T-helper 1 cell treated with Interleukin-12 subunit alpha and Interleukin-12 subunit beta and Interleukin-4 antibody, amounts not matched to agents 30 ng/mL and 1 ng/mL, for 36 hours (primary cell): ENCODE measurements around the gene SORCS1. TPM values are rescaled to one million over a fixed set of nuclear protein-coding genes. Genes with fewer than 3 reads are reported as not detected.

Experiments
- intact Hi-C: fragments of 100-400 bp; cut with micrococcal nuclease; formaldehyde crosslinking; loops from one replicate; pipeline ENCODE4 v1.15.1; 2024
- total RNA-seq: library from RNA; stranded (reverse); gene quantifications from 2 replicates; pipeline ENCODE4 v1.2.3, GENCODE V29; 2022

Gene SORCS1
- total RNA-seq, 1 donor from 2014 or later: not detected

- intact Hi-C loops: no loop called here
Observed at GRCh38 chr10:106992055-106992454, 172.5 kb downstream of the SORCS1 start.

DNA sequence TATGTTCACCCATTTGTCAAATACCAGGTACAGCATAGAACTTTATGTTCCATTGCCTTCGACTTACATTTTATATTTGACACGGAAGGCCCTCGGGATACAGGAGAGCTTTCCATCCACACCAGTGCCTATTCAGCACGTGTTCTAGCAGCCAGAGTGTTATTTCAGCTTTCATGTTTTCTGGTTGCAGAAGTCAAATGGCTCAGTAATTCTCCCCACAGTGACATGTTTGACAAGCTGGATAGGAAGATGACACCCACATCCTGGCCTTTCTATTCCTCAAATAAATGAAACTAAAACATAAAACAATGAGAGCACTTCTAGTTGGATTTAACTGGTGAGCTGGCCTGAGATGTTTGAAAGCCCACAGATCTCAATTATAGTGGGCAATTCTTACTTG is 173.4 kb downstream of the SORCS1 start:
- intact Hi-C loops: no loop called here

DNA sequence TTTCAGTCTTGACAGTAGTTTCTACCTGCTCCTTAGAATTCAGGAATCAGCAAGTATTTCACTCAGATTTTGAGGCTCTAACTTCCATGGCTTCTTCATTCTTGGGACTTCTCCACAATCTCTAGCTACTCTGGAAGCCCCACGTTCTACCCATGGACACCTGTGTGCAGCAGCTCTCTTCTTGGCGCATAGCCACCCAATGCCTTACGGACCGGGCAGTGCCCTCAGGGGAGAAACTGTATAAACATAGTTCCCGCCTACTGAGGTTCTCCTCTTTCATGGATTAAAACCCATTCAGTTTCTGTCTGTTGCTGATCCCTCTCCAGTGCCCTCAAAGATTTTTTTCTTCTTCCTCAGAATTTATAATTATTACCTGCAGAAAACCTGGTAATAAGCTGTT is 177.1 kb downstream of the SORCS1 start:
- intact Hi-C loops: no loop called here

GRCh38 chr10:106982268-106982667 is 182.2 kb downstream of the SORCS1 start:
- intact Hi-C loops: no loop called here

- intact Hi-C loops: no loop called here
Observed at GRCh38 chr10:106981452-106982075, 182.9 kb downstream of the SORCS1 start.

GRCh38 chr10:106980495-106981451 is 183.7 kb downstream of the SORCS1 start:
- intact Hi-C loops: no loop called here

- intact Hi-C loops: no loop called here
Observed at GRCh38 chr10:106978756-106979155, 185.8 kb downstream of the SORCS1 start.

DNA sequence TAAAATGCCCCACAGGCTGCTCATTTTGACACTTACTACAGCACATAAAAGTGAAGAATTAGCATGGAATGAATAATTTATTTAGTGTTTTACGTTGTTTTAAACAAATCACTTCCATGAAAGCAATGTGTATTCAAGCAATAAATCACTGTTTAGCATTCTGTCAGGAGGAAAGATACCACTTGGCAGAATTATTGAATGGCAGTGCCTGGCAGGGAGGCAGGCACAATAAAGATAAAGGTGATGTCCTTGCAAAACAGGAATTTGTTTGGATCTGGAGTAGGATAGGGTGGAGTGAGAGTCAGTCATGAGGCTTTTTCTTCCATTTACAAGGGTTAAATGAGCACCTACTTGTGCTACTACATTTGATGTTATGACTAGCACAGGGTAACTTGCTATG is 190.8 kb downstream of the SORCS1 start:
- intact Hi-C loops: no loop called here

GRCh38 chr10:106973288-106973687 is 191.2 kb downstream of the SORCS1 start:
- intact Hi-C loops: no loop called here

DNA sequence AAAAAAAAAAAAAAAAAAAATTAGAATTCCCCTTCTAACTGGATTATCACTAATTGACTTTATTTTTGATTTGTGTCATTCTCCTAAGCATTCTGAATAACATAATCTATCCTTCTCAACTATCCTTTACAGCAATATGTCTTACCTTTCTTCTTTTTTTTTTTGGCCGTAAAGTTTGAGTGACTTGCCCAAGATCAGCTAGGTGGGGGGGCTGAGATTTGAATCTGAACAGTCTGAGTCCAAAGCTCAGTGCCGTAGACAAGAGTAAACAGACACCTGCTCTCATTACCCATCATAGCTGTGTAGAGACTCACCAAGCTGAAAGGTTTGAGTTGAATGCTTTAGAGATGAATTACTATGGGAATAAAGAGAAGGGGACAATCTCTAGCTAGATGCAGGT is 192.1 kb downstream of the SORCS1 start:
- intact Hi-C loops: no loop called here

DNA sequence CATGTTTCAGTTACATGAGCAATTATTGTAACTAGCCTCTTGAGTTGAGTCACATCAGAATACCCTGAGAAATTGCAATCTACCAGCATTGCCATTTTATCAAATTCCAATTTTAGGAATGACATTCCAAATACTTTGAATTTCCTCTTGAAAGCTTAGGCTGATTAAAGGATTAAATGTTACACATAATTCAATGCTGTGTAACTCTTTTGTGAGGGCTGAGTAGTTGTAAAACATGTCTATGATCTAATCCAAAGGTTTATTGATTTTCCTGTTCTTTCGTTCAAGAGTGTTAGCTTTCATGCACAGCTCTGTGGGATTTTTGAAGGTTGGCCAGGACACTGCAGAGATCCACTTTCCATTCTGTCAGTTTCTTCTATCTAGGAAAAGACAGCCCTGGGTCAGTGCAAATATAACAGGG is 193.1 kb downstream of the SORCS1 start:
- intact Hi-C loops: no loop called here

GRCh38 chr10:106967452-106967851 is 197.1 kb downstream of the SORCS1 start:
- intact Hi-C loops: no loop called here

DNA sequence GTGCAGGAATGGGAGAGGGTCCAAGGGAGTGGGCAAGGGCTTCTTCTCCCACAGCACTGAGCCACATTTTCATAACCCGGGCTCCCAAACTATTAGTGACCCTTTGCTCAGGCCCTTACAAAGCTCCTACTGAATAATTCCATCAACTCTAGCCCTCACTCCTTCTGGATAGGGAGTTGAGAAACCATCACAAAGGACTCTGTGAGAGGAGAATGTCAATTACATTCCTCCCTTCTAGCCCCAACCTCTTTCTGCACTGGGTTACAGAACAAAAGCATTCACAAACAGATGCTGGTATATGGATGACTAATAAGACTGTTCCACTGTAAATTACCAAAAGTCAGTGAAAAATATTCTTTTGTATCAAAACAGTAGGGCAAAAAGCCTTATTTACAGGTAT is 203.7 kb downstream of the SORCS1 start:
- intact Hi-C loops: no loop called here

DNA sequence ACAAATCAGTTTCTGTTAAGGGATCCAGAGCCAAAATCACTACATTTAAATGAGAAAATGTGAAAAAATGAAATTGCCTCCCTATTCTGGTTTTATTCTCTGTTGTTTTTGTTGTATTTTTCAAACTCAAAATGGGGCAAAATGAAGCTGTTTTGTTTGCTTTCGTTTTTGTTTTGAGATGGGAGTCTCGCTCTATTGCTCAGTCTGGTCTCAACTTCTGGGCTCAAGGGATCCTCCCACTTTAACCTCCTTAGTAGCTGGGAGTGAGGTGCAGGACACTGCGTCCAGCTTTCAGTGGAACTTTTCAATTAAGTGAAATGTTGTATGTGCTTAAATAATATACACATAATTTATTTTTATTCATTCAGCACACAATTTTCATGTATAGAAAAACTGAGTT is 205.0 kb downstream of the SORCS1 start:
- intact Hi-C loops: no loop called here

DNA sequence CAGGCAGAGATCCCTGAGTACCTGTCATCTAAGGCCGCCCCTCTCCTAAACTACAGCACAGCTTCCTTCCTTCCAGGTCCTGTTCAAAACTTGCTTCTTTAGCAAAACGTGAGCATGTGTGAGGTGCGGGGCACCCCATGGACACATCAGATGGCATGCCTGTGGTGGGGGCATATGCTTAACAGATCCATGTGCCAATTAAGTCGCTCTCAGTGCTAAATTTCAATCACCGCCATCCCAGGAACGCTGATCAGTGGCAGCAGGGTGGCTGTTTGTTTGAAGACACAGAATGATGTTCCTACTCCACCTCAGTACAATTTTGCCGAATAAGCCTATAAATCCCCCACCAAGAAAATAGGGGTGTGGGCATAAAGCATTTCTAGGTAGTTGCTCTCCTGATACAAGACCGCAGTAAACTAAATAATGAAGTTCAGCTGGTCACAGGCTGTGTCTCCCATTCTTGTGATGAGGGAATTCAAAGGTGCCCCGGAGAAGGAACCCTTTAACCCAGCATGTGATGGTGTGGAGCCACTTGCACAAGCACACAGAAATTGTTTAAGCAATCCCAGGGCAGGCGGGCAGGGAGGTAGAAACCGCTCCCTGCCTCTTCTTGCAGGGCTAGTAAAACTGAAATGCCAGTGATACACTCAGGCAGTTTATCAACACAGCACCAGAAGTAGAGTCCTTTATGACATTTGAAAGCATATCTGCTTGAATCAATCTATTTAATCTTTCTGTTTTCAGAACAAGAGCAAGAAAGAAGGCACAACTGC is 205.7 kb downstream of the SORCS1 start:
- intact Hi-C loops: no loop called here

DNA sequence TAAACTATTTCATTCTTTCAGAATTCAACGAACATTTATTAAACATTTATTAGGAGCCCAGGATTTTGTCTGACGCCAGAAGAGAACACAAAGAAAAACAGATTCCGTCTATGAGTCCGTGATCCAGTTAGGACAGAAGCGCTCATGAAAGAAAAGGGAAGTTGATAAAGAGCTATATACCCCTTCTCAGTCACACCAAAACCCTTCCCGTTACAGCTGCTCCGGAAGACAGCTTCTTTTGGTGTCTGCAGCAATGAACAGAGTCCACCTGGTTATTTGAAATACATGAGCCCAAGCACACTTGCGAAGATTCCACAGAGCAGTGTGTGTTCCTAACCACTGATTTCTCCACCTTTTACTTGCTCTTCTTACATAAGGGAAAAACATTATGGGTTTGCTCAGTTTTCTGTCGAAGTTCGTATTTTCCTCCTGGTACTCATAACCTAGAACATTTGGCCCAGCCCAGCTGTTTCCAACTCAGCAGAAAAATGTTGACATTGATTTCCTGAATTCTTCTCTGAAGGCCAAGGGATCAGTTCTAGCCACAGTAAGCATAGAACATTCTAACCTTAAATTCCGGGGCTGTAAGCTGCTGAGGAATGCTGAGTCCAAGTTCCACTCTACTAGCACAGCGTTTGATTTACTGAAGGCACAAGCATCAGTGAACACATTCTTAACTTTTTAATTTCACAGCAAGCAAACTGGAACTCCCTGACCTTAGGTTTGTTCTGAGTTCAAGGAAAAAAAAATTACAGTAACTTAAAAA is 206.5 kb downstream of the SORCS1 start:
- intact Hi-C loops: no loop called here

DNA sequence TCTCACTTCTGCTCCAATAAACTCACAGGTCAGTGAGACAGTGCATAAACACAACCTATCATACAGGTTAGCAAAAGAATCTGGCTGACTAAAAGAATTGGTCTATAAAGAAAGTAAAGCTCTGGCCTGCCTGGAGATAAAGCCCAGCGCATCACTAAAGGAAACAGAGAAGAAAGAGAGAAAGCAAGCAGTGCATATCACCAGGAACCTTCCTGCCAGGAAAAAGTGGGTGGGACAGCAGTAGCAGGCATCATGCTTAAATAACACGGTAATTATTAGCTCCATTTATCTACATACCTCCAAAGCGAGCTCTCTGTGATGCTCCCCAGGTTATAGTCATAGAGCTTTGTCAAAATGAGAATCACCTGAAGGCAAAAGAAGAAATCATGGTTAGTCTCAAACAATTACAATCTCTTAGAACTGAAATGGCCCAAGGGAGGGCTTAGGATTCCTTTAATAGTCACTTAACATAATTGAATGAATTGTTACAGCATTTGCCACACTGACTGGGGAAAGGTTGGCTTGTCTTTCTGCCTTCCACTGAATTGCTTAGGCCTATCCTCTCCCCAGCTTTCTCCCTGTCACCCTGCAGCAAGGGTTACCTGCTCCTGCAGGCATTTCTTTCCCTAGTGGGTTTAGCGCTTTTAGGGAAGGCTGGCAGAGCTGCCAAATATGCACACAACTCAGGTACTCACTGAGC is 208.1 kb downstream of the SORCS1 start:
- intact Hi-C loops: no loop called here

DNA sequence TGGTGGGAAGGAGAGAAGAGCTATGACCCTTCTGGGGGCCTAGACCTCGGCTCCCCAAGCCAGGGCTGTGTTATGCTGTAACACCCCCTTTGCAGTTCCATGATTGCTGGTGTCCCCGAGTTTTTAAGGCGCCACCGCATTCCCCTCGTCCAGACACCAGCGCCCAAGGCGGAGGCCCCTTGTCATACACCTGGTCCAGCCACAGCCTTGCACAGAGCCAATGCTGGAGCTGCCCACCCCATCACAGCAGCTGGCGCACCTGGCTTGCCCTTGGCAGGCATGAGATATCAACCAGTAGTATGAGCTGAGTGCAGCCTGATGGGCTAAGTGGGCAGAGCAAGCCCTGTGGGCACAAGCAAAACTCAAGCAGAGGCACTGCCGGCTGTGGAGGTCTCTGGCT is 209.4 kb downstream of the SORCS1 start:
- intact Hi-C loops: no loop called here

- intact Hi-C loops: no loop called here
Observed at GRCh38 chr10:106952033-106952432, 212.5 kb downstream of the SORCS1 start.

GRCh38 chr10:106949680-106950478 is 214.6 kb downstream of the SORCS1 start:
- intact Hi-C loops: no loop called here
